ENCODE results near the gene SSU72.
"Not testable (repeated sequence)": the region's sequence is repeated elsewhere in the genome, so short reads cannot be mapped to it uniquely, and the experiment has no call there.

Gene SSU72

DNA sequence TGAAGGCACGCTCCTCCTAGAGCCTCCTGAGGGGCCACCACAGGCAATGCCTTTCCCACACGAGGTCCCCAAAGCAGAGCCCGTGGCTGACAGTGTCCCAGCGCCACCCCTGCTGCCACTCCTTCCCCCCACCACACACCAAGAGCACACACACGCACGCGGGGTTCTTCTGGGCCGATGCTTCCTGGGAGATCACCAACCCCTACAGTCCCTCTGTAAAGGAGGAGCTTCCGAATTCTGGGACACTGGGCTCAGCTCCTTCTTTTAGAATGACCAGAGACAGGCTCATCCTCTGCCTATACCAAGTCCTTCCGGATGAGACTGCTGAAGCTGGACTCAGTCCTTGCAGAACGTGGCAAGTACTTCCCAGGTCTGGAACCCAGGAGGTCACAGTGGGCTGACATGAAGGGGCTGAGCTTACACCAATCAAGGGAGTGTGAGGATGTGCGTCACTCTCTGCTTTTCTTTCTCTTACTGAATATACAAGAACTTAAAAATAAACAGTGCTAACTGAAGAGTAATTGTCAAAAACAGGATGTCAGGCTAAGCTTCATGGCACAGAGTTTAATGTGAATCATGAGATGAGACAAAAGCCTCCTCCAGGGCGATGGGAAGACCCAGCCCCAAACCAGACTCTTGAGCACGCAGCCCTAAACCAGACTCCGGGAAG lies 12.7 kb downstream of the SSU72 start:
- Histone ChIP-seq H3K27me3 (ENCODE audit: control insufficient read depth, insufficient read depth, low read length) (no peaks in the 10 kb centered on the region), H3K4me1 (ENCODE audit: control insufficient read depth, insufficient read depth, low read length) (no peaks in the 10 kb centered on the region), H3K36me3 (ENCODE audit: control insufficient read depth, insufficient read depth, low read length) (peaks cover 36% of the 10 kb centered on the region), H3K9me3 (ENCODE audit: control insufficient read depth, insufficient read depth, low read length) (no peaks in the 10 kb centered on the region), H3K4me3 (ENCODE audit: low read depth, low read length) (no peak overlapping the region), H3K9ac (ENCODE audit: low read depth, low read length) (no peak overlapping the region)

DNA sequence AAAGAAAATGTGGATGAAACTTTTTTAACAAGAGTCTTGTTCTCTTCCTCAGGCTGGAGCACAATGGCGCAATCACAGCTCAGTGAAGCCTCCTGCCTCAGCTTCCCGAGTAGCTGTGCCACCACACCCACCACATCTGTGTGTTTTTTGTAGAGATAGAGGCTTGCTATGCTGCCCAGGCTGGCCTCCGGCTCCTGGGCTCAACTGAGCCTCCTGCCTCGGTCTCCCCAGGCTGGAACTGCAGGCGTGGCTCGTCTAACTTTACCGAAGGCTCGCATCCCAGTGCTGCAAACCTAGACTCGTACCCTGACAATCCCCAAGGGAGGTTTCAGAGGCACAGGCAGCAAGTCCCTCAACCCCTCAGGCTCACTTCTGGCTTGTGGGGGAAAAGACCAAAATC lies 14.5 kb downstream of the SSU72 start:
- Histone ChIP-seq H3K4me3 (ENCODE audit: low read depth, low read length) (no peak overlapping the region), H3K9ac (ENCODE audit: low read depth, low read length) (no peak overlapping the region), H3K4me1 (ENCODE audit: control insufficient read depth, insufficient read depth, low read length) (no peaks in the 10 kb centered on the region), H3K9me3 (ENCODE audit: control insufficient read depth, insufficient read depth, low read length) (no peaks in the 10 kb centered on the region), H3K27me3 (ENCODE audit: control insufficient read depth, insufficient read depth, low read length) (no peaks in the 10 kb centered on the region), H3K36me3 (ENCODE audit: control insufficient read depth, insufficient read depth, low read length) (peaks cover 33% of the 10 kb centered on the region)

DNA sequence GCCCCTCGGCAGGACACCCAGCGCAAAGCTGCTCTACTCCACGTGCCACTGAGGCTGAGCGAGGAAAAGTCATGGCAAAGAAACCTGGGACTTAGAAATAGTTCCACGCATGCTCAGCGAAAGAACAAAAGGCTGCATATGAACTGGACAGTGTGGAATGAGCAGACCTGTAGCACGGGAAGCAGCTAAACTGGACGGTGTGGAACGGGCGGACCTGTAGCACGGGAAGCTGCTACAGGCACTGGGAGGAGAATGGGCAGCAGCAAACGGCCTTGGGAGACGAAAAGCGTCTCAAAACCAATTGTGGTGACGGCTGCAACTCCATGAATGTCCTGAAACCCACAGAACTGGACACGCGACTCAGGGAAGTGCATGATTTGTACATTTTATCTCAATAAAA lies 15.6 kb downstream of the SSU72 start:
- Histone ChIP-seq H3K36me3 (ENCODE audit: control insufficient read depth, insufficient read depth, low read length) (peaks cover 30% of the 10 kb centered on the region), H3K4me1 (ENCODE audit: control insufficient read depth, insufficient read depth, low read length) (no peaks in the 10 kb centered on the region), H3K9ac (ENCODE audit: low read depth, low read length) (no peak overlapping the region), H3K9me3 (ENCODE audit: control insufficient read depth, insufficient read depth, low read length) (no peaks in the 10 kb centered on the region), H3K4me3 (ENCODE audit: low read depth, low read length) (no peak overlapping the region), H3K27me3 (ENCODE audit: control insufficient read depth, insufficient read depth, low read length) (no peaks in the 10 kb centered on the region)

- no peak overlapping the region for H3K4me3 ChIP-seq (ENCODE audit: low read depth, low read length)
- no peaks in the 10 kb centered on the region for H3K9me3 ChIP-seq (ENCODE audit: control insufficient read depth, insufficient read depth, low read length)
- H3K4me1 ChIP-seq (ENCODE audit: control insufficient read depth, insufficient read depth, low read length): no peaks in the 10 kb centered on the region
- no peak overlapping the region for H3K9ac ChIP-seq (ENCODE audit: low read depth, low read length)
- H3K36me3 ChIP-seq (ENCODE audit: control insufficient read depth, insufficient read depth, low read length): peaks cover 25% of the 10 kb centered on the region
- H3K27me3 ChIP-seq (ENCODE audit: control insufficient read depth, insufficient read depth, low read length): no peaks in the 10 kb centered on the region
These were observed 16.1 kb downstream of the SSU72 start for GRCh38 chr1:1558591-1558990.

GRCh38 chr1:1557688-1558087 lies 17.0 kb downstream of the SSU72 start:
- H3K4me1 ChIP-seq (ENCODE audit: control insufficient read depth, insufficient read depth, low read length); H3K27me3 ChIP-seq (ENCODE audit: control insufficient read depth, insufficient read depth, low read length); H3K9me3 ChIP-seq (ENCODE audit: control insufficient read depth, insufficient read depth, low read length); H3K4me3 ChIP-seq (ENCODE audit: low read depth, low read length); H3K9ac ChIP-seq (ENCODE audit: low read depth, low read length): not testable (repeated sequence)
- H3K36me3 ChIP-seq (ENCODE audit: control insufficient read depth, insufficient read depth, low read length): peaks cover 17% of the 10 kb centered on the region

- H3K4me3 ChIP-seq (ENCODE audit: low read depth, low read length); H3K4me1 ChIP-seq (ENCODE audit: control insufficient read depth, insufficient read depth, low read length); H3K27me3 ChIP-seq (ENCODE audit: control insufficient read depth, insufficient read depth, low read length); H3K9ac ChIP-seq (ENCODE audit: low read depth, low read length); H3K9me3 ChIP-seq (ENCODE audit: control insufficient read depth, insufficient read depth, low read length): not testable (repeated sequence)
- peaks cover 11% of the 10 kb centered on the region for H3K36me3 ChIP-seq (ENCODE audit: control insufficient read depth, insufficient read depth, low read length)
These were observed 17.7 kb downstream of the SSU72 start for GRCh38 chr1:1556961-1557360.

- Histone ChIP-seq H3K27me3 (ENCODE audit: control insufficient read depth, insufficient read depth, low read length) (no peaks in the 10 kb centered on the region), H3K9me3 (ENCODE audit: control insufficient read depth, insufficient read depth, low read length) (no peaks in the 10 kb centered on the region), H3K4me3 (ENCODE audit: low read depth, low read length) (no peak overlapping the region), H3K4me1 (ENCODE audit: control insufficient read depth, insufficient read depth, low read length) (no peaks in the 10 kb centered on the region), H3K9ac (ENCODE audit: low read depth, low read length) (no peak overlapping the region), H3K36me3 (ENCODE audit: control insufficient read depth, insufficient read depth, low read length) (peaks cover 7% of the 10 kb centered on the region)
These were observed 18.2 kb downstream of the SSU72 start for GRCh38 chr1:1556505-1556904.

GRCh38 chr1:1554926-1555915 lies 19.4 kb downstream of the SSU72 start:
- Histone ChIP-seq H3K9me3 (ENCODE audit: control insufficient read depth, insufficient read depth, low read length) (no peaks in the 10 kb centered on the region), H3K36me3 (ENCODE audit: control insufficient read depth, insufficient read depth, low read length) (peaks cover 5% of the 10 kb centered on the region), H3K9ac (ENCODE audit: low read depth, low read length) (peak overlapping the region; percentile 37), H3K4me1 (ENCODE audit: control insufficient read depth, insufficient read depth, low read length) (no peaks in the 10 kb centered on the region), H3K4me3 (ENCODE audit: low read depth, low read length) (no peak overlapping the region), H3K27me3 (ENCODE audit: control insufficient read depth, insufficient read depth, low read length) (no peaks in the 10 kb centered on the region)

DNA sequence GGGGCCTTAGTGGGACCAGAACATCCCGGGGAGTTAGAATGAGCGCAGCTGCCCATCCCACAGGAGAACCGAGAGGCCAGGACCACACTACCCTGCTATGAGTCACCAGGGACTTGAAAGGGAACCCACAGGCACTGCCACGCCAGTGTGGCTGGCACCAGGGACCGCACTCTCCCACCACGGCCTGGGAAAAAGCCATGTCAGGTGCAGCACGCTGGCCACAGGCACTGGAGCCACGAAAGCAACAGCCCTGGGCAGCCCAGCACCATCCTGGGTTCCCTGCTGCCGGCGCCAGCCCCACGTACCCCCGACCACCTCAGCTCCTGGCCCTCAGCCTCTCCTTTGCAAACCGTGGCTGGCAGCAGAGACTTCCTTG lies 20.1 kb downstream of the SSU72 start:
- H3K27me3 ChIP-seq (ENCODE audit: control insufficient read depth, insufficient read depth, low read length): no peaks in the 10 kb centered on the region
- peaks cover 5% of the 10 kb centered on the region for H3K36me3 ChIP-seq (ENCODE audit: control insufficient read depth, insufficient read depth, low read length)
- H3K9me3 ChIP-seq (ENCODE audit: control insufficient read depth, insufficient read depth, low read length): no peaks in the 10 kb centered on the region
- no peak overlapping the region for H3K4me3 ChIP-seq (ENCODE audit: low read depth, low read length)
- H3K4me1 ChIP-seq (ENCODE audit: control insufficient read depth, insufficient read depth, low read length): no peaks in the 10 kb centered on the region
- H3K9ac ChIP-seq (ENCODE audit: low read depth, low read length): no peak overlapping the region

GRCh38 chr1:1553821-1554494 lies 20.7 kb downstream of the SSU72 start:
- Histone ChIP-seq H3K36me3 (ENCODE audit: control insufficient read depth, insufficient read depth, low read length) (peaks cover 5% of the 10 kb centered on the region), H3K9ac (ENCODE audit: low read depth, low read length) (no peak overlapping the region), H3K27me3 (ENCODE audit: control insufficient read depth, insufficient read depth, low read length) (no peaks in the 10 kb centered on the region), H3K4me3 (ENCODE audit: low read depth, low read length) (no peak overlapping the region), H3K4me1 (ENCODE audit: control insufficient read depth, insufficient read depth, low read length) (no peaks in the 10 kb centered on the region), H3K9me3 (ENCODE audit: control insufficient read depth, insufficient read depth, low read length) (no peaks in the 10 kb centered on the region)

DNA sequence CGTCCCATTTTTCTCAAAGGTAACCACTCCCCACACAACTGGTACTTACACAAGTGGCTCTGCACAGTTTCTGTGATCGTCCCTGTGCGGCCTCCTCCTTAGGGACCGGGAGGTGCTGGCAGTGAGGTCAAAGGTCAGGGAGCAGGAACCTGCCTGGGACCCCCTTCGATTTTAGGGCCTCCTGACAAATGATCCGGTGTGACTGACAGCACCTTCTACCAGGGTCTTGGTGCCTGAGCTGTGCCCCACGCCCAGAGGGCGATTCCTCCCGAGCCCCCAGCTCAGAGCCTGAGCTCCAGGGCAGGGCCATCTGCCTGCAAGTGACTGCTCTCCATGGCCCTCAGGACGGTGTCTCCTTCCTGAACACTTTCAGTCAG lies 22.4 kb downstream of the SSU72 start:
- Histone ChIP-seq H3K9ac (ENCODE audit: low read depth, low read length) (peak overlapping the region; percentile 24), H3K4me3 (ENCODE audit: low read depth, low read length) (no peak overlapping the region), H3K36me3 (ENCODE audit: control insufficient read depth, insufficient read depth, low read length) (peaks cover 9% of the 10 kb centered on the region), H3K4me1 (ENCODE audit: control insufficient read depth, insufficient read depth, low read length) (no peaks in the 10 kb centered on the region), H3K27me3 (ENCODE audit: control insufficient read depth, insufficient read depth, low read length) (no peaks in the 10 kb centered on the region), H3K9me3 (ENCODE audit: control insufficient read depth, insufficient read depth, low read length) (no peaks in the 10 kb centered on the region)
